HL-60 (cell line): ENCODE measurements around the gene MGAT5B.

Experiments used
- GABPA ChIP-seq: IDR thresholded peaks from 2 replicates; pipeline ENCODE4 v1.6.1; 2012; ENCODE audit warnings: low read depth
- POLR2AphosphoS5 ChIP-seq: IDR thresholded peaks from 2 replicates; pipeline ENCODE4 v1.6.1; 2012; ENCODE audit warnings: low read depth
- TF ChIP-seq, protein P1 (sequence below): IDR thresholded peaks from one replicate; pipeline ENCODE4 v1.5.1; 2011; ENCODE audit warnings: low read length, control low read depth, inconsistent platforms; ENCODE audit not compliant: insufficient read depth
- TF ChIP-seq, protein P2 (sequence below): IDR thresholded peaks from 2 replicates; pipeline ENCODE4 v1.6.1; 2012; ENCODE audit warnings: low read depth; ENCODE audit not compliant: insufficient replicate concordance

DNA sequence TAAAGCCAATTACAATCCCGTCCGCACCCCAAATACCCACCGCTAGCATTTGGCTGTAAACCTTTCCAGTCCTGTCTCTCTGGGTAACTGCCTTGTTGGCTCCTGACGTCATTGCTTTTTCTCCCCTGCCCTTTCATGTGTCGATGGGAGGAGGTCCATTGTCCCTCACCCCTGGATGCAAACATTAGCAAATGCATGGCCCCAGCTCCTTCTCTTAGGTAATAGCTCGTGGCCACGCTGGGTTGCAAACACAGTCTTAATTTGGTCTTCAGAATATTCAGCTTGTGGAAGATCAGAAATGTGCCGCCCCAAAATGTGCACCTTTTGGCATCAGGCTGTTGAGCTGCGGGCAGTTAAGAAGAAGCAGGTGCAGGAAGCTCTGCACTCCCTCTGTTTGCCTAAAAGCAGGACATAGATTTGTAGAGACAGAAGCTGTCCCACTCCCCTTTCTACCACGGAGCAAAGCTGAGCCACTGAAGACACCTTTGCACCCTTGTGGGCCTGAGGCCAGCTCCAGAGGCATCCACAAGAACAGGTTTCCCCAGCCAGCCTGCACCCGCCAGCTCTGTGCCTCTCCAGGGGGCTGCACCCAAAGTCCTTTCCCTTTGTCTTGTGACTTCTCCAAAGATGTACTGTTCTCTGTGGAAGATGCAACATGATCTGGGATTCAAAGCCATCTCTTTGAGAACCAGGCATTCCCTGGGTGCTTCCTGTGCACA is 127.3 kb downstream of the MGAT5B start:
- no peak for TF ChIP-seq POLR2AphosphoS5
- TF ChIP-seq, protein P1, sequence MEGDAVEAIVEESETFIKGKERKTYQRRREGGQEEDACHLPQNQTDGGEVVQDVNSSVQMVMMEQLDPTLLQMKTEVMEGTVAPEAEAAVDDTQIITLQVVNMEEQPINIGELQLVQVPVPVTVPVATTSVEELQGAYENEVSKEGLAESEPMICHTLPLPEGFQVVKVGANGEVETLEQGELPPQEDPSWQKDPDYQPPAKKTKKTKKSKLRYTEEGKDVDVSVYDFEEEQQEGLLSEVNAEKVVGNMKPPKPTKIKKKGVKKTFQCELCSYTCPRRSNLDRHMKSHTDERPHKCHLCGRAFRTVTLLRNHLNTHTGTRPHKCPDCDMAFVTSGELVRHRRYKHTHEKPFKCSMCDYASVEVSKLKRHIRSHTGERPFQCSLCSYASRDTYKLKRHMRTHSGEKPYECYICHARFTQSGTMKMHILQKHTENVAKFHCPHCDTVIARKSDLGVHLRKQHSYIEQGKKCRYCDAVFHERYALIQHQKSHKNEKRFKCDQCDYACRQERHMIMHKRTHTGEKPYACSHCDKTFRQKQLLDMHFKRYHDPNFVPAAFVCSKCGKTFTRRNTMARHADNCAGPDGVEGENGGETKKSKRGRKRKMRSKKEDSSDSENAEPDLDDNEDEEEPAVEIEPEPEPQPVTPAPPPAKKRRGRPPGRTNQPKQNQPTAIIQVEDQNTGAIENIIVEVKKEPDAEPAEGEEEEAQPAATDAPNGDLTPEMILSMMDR, result no peak
- TF ChIP-seq, protein P2, sequence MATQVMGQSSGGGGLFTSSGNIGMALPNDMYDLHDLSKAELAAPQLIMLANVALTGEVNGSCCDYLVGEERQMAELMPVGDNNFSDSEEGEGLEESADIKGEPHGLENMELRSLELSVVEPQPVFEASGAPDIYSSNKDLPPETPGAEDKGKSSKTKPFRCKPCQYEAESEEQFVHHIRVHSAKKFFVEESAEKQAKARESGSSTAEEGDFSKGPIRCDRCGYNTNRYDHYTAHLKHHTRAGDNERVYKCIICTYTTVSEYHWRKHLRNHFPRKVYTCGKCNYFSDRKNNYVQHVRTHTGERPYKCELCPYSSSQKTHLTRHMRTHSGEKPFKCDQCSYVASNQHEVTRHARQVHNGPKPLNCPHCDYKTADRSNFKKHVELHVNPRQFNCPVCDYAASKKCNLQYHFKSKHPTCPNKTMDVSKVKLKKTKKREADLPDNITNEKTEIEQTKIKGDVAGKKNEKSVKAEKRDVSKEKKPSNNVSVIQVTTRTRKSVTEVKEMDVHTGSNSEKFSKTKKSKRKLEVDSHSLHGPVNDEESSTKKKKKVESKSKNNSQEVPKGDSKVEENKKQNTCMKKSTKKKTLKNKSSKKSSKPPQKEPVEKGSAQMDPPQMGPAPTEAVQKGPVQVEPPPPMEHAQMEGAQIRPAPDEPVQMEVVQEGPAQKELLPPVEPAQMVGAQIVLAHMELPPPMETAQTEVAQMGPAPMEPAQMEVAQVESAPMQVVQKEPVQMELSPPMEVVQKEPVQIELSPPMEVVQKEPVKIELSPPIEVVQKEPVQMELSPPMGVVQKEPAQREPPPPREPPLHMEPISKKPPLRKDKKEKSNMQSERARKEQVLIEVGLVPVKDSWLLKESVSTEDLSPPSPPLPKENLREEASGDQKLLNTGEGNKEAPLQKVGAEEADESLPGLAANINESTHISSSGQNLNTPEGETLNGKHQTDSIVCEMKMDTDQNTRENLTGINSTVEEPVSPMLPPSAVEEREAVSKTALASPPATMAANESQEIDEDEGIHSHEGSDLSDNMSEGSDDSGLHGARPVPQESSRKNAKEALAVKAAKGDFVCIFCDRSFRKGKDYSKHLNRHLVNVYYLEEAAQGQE, result no peak
- TF ChIP-seq GABPA, result no peak
